ENCODE measurements around the gene CRLF3. TPM values are rescaled to one million over a fixed set of nuclear protein-coding genes. Genes with fewer than 3 reads are reported as not detected.
A peak's percentile ranks its signal among the peaks of the same experiment; 100 is the strongest.

CRLF3 gene
- total RNA-seq, 2 experiments from 2014 or later: 40.3 to 42.5 TPM

- ChIA-PET POLR2A (interaction anchor here (1.1 to 2.3 kb wide), 8 partner anchors 9 to 100 kb away, joined by 4 to 10 read pairs (median 6); no protein-coding TSS in a partner anchor), CTCF (interaction anchor here (1.0 to 1.2 kb wide), 2 partner anchors 23 to 28 kb away, joined by 3 read pairs; no protein-coding TSS in a partner anchor)
- intact Hi-C loops (cut with micrococcal nuclease): no loop called here
- Mint-ChIP-seq H3K27me3 (no peaks in the 10 kb centered on the region), H3K4me1 (ENCODE audit: low read depth) (peaks cover 24% of the 10 kb centered on the region), H3K27ac (peak within 1 kb of the TSS; percentile 96), H3K4me3 (peak within 1 kb of the TSS; percentile 96), H3K9me3 (no peaks in the 10 kb centered on the region), H3K36me3 (ENCODE audit: low read depth) (peaks cover 27% of the 10 kb centered on the region)
- DNase-seq: peak; percentile 92
- TF ChIP-seq CTCF (IDR thresholded peaks at IDR 0.05): no peak
- peak; percentile 94 for ATAC-seq
Measured at GRCh38 chr17:30831663-30832437, 7.4 kb upstream of the CRLF3 start, which contains the start of gene ATAD5. TSS of gene ATAD5 (plus strand) at chr17:30831966. CDS start at chr17:30832348, 382 bp downstream.

- DNase-seq (peak; percentile 42), ATAC-seq (peak; percentile 42)
- POLR2A ChIA-PET: interaction anchor here (1.0 to 2.3 kb wide), 8 partner anchors 9 to 100 kb away, joined by 4 to 10 read pairs (median 6); no protein-coding TSS in a partner anchor
- no peak for TF ChIP-seq CTCF (IDR thresholded peaks at IDR 0.05)
- intact Hi-C loops (cut with micrococcal nuclease): no loop called here
- no peaks in the 10 kb centered on the region for H3K27me3 Mint-ChIP-seq
- peaks cover 23% of the 10 kb centered on the region for H3K36me3 Mint-ChIP-seq (ENCODE audit: low read depth)
- CTCF ChIA-PET: interaction anchor here (1.0 to 1.2 kb wide), 2 partner anchors 22 to 27 kb away, joined by 3 read pairs; no protein-coding TSS in a partner anchor
- H3K4me3 Mint-ChIP-seq: peak overlapping the region; percentile 96
- H3K9me3 Mint-ChIP-seq: no peaks in the 10 kb centered on the region
- peak overlapping the region; percentile 96 for H3K27ac Mint-ChIP-seq
- peaks cover 23% of the 10 kb centered on the region for H3K4me1 Mint-ChIP-seq (ENCODE audit: low read depth)
Measured at GRCh38 chr17:30831257-30831656, 6.8 kb upstream of the CRLF3 start.

- intact Hi-C loops (cut with micrococcal nuclease): no loop called here
- ATAC-seq: no peak
- H3K4me1 Mint-ChIP-seq (ENCODE audit: low read depth): peaks cover 18% of the 10 kb centered on the region
- H3K36me3 Mint-ChIP-seq (ENCODE audit: low read depth): peaks cover 5% of the 10 kb centered on the region
- CTCF ChIA-PET: no interaction called here
- no peak overlapping the region for H3K27ac Mint-ChIP-seq
- H3K9me3 Mint-ChIP-seq: no peaks in the 10 kb centered on the region
- no peak overlapping the region for H3K4me3 Mint-ChIP-seq
- no peak for DNase-seq
- POLR2A ChIA-PET: no interaction called here
- no peak for TF ChIP-seq CTCF (IDR thresholded peaks at IDR 0.05)
- H3K27me3 Mint-ChIP-seq: no peaks in the 10 kb centered on the region
Measured at GRCh38 chr17:30829022-30829421, 4.5 kb upstream of the CRLF3 start.

- ATAC-seq (no peak), DNase-seq (no peak)
- ChIA-PET CTCF (interaction anchor here (0.7 to 4.2 kb wide), 5 partner anchors 12 to 88 kb away, joined by 3 to 96 read pairs (median 13); no protein-coding TSS in a partner anchor), POLR2A (interaction anchor here (3.9 to 9.1 kb wide), 2 partner anchors 20 to 29 kb away, joined by 19 to 126 read pairs; no protein-coding TSS in a partner anchor)
- Mint-ChIP-seq H3K4me3 (no peak overlapping the region), H3K4me1 (ENCODE audit: low read depth) (peaks cover 15% of the 10 kb centered on the region), H3K9me3 (no peaks in the 10 kb centered on the region), H3K27me3 (no peaks in the 10 kb centered on the region), H3K27ac (no peak overlapping the region), H3K36me3 (ENCODE audit: low read depth) (peaks cover 2% of the 10 kb centered on the region)
- intact Hi-C loops (cut with micrococcal nuclease): no loop called here
- no peak for TF ChIP-seq CTCF (IDR thresholded peaks at IDR 0.05)
Measured at GRCh38 chr17:30827082-30827481, 2.6 kb upstream of the CRLF3 start.

GRCh38 chr17:30824002-30824355 lies 513 bp downstream of the CRLF3 start:
- peak overlapping the region; percentile 86 for H3K4me3 Mint-ChIP-seq
- ChIA-PET POLR2A (interaction anchor here (0.6 to 9.1 kb wide), 6 partner anchors 9 to 83 kb away, joined by 3 to 126 read pairs (median 10); no protein-coding TSS in a partner anchor), CTCF (interaction anchor here (0.9 to 4.2 kb wide), 9 partner anchors 9 to 347 kb away, joined by 3 to 96 read pairs (median 8); partner anchors contain the start of gene GOSR1)
- DNase-seq: peak; percentile 66
- H3K4me1 Mint-ChIP-seq (ENCODE audit: low read depth): peaks cover 38% of the 10 kb centered on the region
- TF ChIP-seq CTCF (IDR thresholded peaks at IDR 0.05): no peak
- peak overlapping the region; percentile 96 for H3K27ac Mint-ChIP-seq
- no peaks in the 10 kb centered on the region for H3K9me3 Mint-ChIP-seq
- ATAC-seq: peak; percentile 12
- no peaks in the 10 kb centered on the region for H3K27me3 Mint-ChIP-seq
- intact Hi-C loops (cut with micrococcal nuclease): no loop called here
- peaks cover 6% of the 10 kb centered on the region for H3K36me3 Mint-ChIP-seq (ENCODE audit: low read depth)
